GM18498 (cell line): ENCODE results near the gene ZDHHC12.

Experiments used
- ATAC-seq: cut with Tn5 transposase; IDR thresholded peaks from one replicate; pipeline ENCODE4 v1.9.1; 2021; ENCODE audit warnings: mild to moderate bottlenecking, moderate library complexity; ENCODE audit not compliant: unreplicated experiment

ZDHHC12 gene

GRCh38 chr9:128688501-128689292, 35.2 kb downstream of the ZDHHC12 start, which contains the start of gene SET:
Gene SET (plus strand): TSS chr9:128689222. CDS start chr9:128689583, 361 bp downstream.
- peak; percentile 79 for ATAC-seq

- no peak for ATAC-seq
Observed at GRCh38 chr9:128687453-128687852, 36.5 kb downstream of the ZDHHC12 start.

GRCh38 chr9:128685636-128686489, 38.1 kb downstream of the ZDHHC12 start:
- no peak for ATAC-seq

GRCh38 chr9:128684325-128685199, 39.4 kb downstream of the ZDHHC12 start:
- peak; percentile 26 for ATAC-seq

- ATAC-seq: no peak
Observed at GRCh38 chr9:128684065-128684324, 39.9 kb downstream of the ZDHHC12 start.

- ATAC-seq: peak; percentile 34
Observed at GRCh38 chr9:128683340-128684064, 40.4 kb downstream of the ZDHHC12 start.

GRCh38 chr9:128677794-128678193, 46.1 kb downstream of the ZDHHC12 start:
- ATAC-seq: no peak

- no peak for ATAC-seq
Observed at GRCh38 chr9:128675382-128675781, 48.5 kb downstream of the ZDHHC12 start.
